GM12878 (cell line): ENCODE results near the gene MYH7B. TPM values are rescaled to one million over a fixed set of nuclear protein-coding genes. Genes with fewer than 3 reads are reported as not detected.

ENCODE experiments used
- ATAC-seq: fragments of 200-7000 bp; cut with Tn5 transposase; 3 replicates; pipeline ENCODE4 v1.9.1; 2020; ENCODE audit warnings: mild to moderate bottlenecking, moderate library complexity
- BruUV-seq: library from RNA; stranded (reverse); fragments of 400-500 nt; replicated peaks from 2 replicates; lab custom pipeline; 2021; lab: Mats Ljungman, UMichigan
- CTCF ChIA-PET: fragments of 300-600 bp; sonication (Branson Sonifier 250); formaldehyde crosslinking; extraction: SDS; loops from one replicate; lab custom pipeline; 2021; ENCODE audit warnings: inconsistent platforms; lab: Yijun Ruan, JAX
- POLR2A ChIA-PET: fragments of 350-600 bp; formaldehyde crosslinking; extraction: SDS; loops from one replicate; lab custom pipeline; 2021; ENCODE audit warnings: inconsistent platforms; lab: Charles Lee
- RAD21 ChIA-PET: fragments of 300-600 bp; sonication (Branson Sonifier 250); formaldehyde crosslinking; loops from one replicate; lab custom pipeline; 2023; ENCODE audit warnings: antibody characterized with exemption; ENCODE audit not compliant: unreplicated experiment; lab: Charles Lee
- SMC1A ChIA-PET: fragments of 300-600 bp; sonication (Branson Sonifier 250); formaldehyde crosslinking; loops from one replicate; lab custom pipeline; 2023; ENCODE audit not compliant: unreplicated experiment, uncharacterized antibody; lab: Charles Lee
- DNase-seq: peaks from one replicate; pipeline ENCODE4 v3.0.0-alpha.2; 2011; ENCODE audit warnings: low read depth, low spot score
- FAIRE-seq: peaks from 3 replicates; lab custom pipeline; 2011; peaks lifted over from hg19 to GRCh38; lab: Jason Lieb, UNC
- H2AFZ ChIP-seq: 2 replicates; pipeline ENCODE4 v1.6.0; 2011; ENCODE audit warnings: low read depth, low read length, control low read depth; ENCODE audit not compliant: control insufficient read depth
- H3K27ac ChIP-seq: 2 replicates; pipeline ENCODE4 v1.5.1; 2011; ENCODE audit warnings: control low read depth; ENCODE audit not compliant: control insufficient read depth, insufficient read depth
- H3K27me3 ChIP-seq, 2 experiments: replicated peaks in 1 of 2; 2 replicates each; pipeline versions ENCODE4 v1.6.0 to v1.6.1; 2011; ENCODE audit warnings: low read length in 1 of 2; ENCODE audit not compliant: control insufficient read depth in 2 of 2, insufficient read depth in 2 of 2
- H3K36me3 ChIP-seq, 2 experiments: 2 replicates each; pipeline ENCODE4 v1.5.1; 2011; ENCODE audit warnings: low read length in 1 of 2; ENCODE audit not compliant: control insufficient read depth in 2 of 2, insufficient read depth in 2 of 2
- H3K4me1 ChIP-seq: 2 replicates; pipeline ENCODE4 v1.6.1; 2011; ENCODE audit warnings: mild to moderate bottlenecking, low read length, moderate library complexity, mixed read lengths; ENCODE audit not compliant: control insufficient read depth, insufficient read depth
- H3K4me2 ChIP-seq: 2 replicates; pipeline ENCODE4 v1.6.0; 2011; ENCODE audit warnings: control low read depth; ENCODE audit not compliant: control insufficient read depth, insufficient read depth
- H3K4me3 ChIP-seq: fragments of 200-600 bp; sonication (generic); 2 replicates; pipeline ENCODE4 v1.5.1; 2016
- H3K79me2 ChIP-seq: 2 replicates; pipeline ENCODE4 v1.6.0; 2011; ENCODE audit warnings: low read length; ENCODE audit not compliant: control insufficient read depth, insufficient read depth
- H3K9ac ChIP-seq: 2 replicates; pipeline ENCODE4 v1.8.0; 2011; ENCODE audit warnings: low read length, control low read depth, mixed read lengths; ENCODE audit not compliant: control insufficient read depth, insufficient read depth
- H3K9me3 ChIP-seq: replicated peaks from 3 replicates; pipeline ENCODE4 v1.5.1; 2011; ENCODE audit warnings: mild to moderate bottlenecking, low read length; ENCODE audit not compliant: control insufficient read depth, insufficient read depth
- H4K20me1 ChIP-seq: 2 replicates; pipeline ENCODE4 v1.6.0; 2011; ENCODE audit not compliant: control insufficient read depth, insufficient read depth
- EP300 ChIP-seq, 2 experiments: fragments of 150-350 bp in 1 of 2; IDR thresholded peaks; 2 replicates each; pipeline ENCODE4 v1.6.1; 2011 to 2012; ENCODE audit warnings: low read depth in 2 of 2, low read length in 2 of 2, borderline replicate concordance in 1 of 2, improper control_type of control experiment in 1 of 2, inconsistent platforms in 1 of 2; ENCODE audit not compliant: control insufficient read depth in 1 of 2
- LARP7 ChIP-seq: fragments of 450-650 bp; IDR thresholded peaks from 2 replicates; pipeline ENCODE4 v1.6.1; 2017; ENCODE audit warnings: mild to moderate bottlenecking
- MTA2 ChIP-seq: fragments of 450-650 bp; IDR thresholded peaks from 2 replicates; pipeline ENCODE4 v1.6.1; 2016; ENCODE audit warnings: low read depth, mild to moderate bottlenecking, moderate library complexity
- MYB ChIP-seq: fragments of 150-350 bp; IDR thresholded peaks from 2 replicates; pipeline ENCODE4 v1.6.1; 2014; ENCODE audit warnings: mild to moderate bottlenecking, low read depth, low read length, borderline replicate concordance
- PAX5 ChIP-seq: IDR thresholded peaks from 2 replicates; pipeline ENCODE4 v1.6.1; 2011; ENCODE audit warnings: low read depth, low read length, borderline replicate concordance
- POU2F2 ChIP-seq: IDR thresholded peaks from 3 replicates; pipeline ENCODE4 v1.6.1; 2011; ENCODE audit warnings: low read depth, mild to moderate bottlenecking, low read length, borderline replicate concordance
- RB1 ChIP-seq: fragments of 450-650 bp; formaldehyde crosslinking; IDR thresholded peaks from 2 replicates; pipeline ENCODE4 v1.6.1; 2017; ENCODE audit warnings: mild to moderate bottlenecking, borderline replicate concordance
- RELA ChIP-seq: fragments of 450-650 bp; IDR thresholded peaks from 2 replicates; pipeline ENCODE4 v1.8.0; 2014; ENCODE audit warnings: borderline replicate concordance; ENCODE audit not compliant: partially characterized antibody
- SMAD1 ChIP-seq: fragments of 450-650 bp; IDR thresholded peaks from 2 replicates; pipeline ENCODE4 v1.6.1; 2018; ENCODE audit warnings: mild to moderate bottlenecking, low read depth; ENCODE audit not compliant: partially characterized antibody
- SMC3 ChIP-seq: IDR thresholded peaks from 2 replicates; pipeline ENCODE4 v1.6.1; 2011; ENCODE audit warnings: low read length, improper control_type of control experiment, borderline replicate concordance
- STAT3 ChIP-seq: IDR thresholded peaks from 2 replicates; pipeline ENCODE4 v1.6.1; 2011; ENCODE audit warnings: low read depth, low read length, improper control_type of control experiment
- TCF3 ChIP-seq: IDR thresholded peaks from 2 replicates; pipeline ENCODE4 v1.6.1; 2012; ENCODE audit warnings: low read depth, mild to moderate bottlenecking, low read length, borderline replicate concordance; ENCODE audit not compliant: insufficient read depth
- ZBED1 ChIP-seq: IDR thresholded peaks from 2 replicates; pipeline ENCODE4 v1.6.1; 2016; ENCODE audit warnings: borderline replicate concordance
- ZNF622 ChIP-seq: fragments of 450-650 bp; IDR thresholded peaks from 2 replicates; pipeline ENCODE4 v1.6.1; 2017; ENCODE audit warnings: mild to moderate bottlenecking, inconsistent platforms
- WGBS: methylation state at CpG from one replicate; pipeline ENCODE4 v1.1.6; 2016; ENCODE audit warnings: low lambda C conversion rate; ENCODE audit not compliant: insufficient replicate concordance, insufficient coverage; ENCODE audit errors: missing lambda C conversion rate; 5-methylcytosine and 5-hydroxymethylcytosine counted together
- in situ Hi-C: fragments of 300-500 bp; cut with MboI; formaldehyde crosslinking; loops from 9 replicates; pipeline ENCODE4 v1.14.3; 2018; ENCODE audit warnings: mixed read lengths
- intact Hi-C: fragments of 100-400 bp; cut with micrococcal nuclease; formaldehyde crosslinking; loops from one replicate; pipeline ENCODE4 v1.14.2; 2022; ENCODE audit not compliant: unreplicated experiment
- polyA plus RNA-seq, 11 experiments: library from polyadenylated mRNA; depleted of rRNA in 4 of 11; unstranded in 6 of 11; stranded (reverse) in 5 of 11; fragments of >200 nt; fragmentation: Nextera tagmentation in 4 of 11; fragmentation: Illumina TruSeq in 1 of 11; extraction: Ambion mirVana in 4 of 11; extraction: Trizol in 1 of 11; gene quantifications; 1 replicate in 1 of 11; 2 replicates in 10 of 11; pipeline versions ENCODE4 v1.2.1 to v1.2.3, GENCODE V29; 2011 to 2016; ENCODE audit warnings: inconsistent platforms in 2 of 11, missing spikeins in 2 of 11, low read depth in 1 of 11
- total RNA-seq, 4 experiments: library from RNA; depleted of rRNA in 3 of 4; stranded (reverse); fragments of >200 nt in 3 of 4; fragmentation: Illumina TruSeq in 1 of 4; extraction: Trizol in 1 of 4; gene quantifications; 2 replicates each; pipeline versions ENCODE4 v1.2.1 to v1.2.3, GENCODE V29; 2013 to 2021
- TF ChIP-seq, protein P1 (sequence below), 3 experiments: IDR thresholded peaks in 2 of 3; conservative IDR thresholded peaks in 1 of 3; 2 replicates each; pipeline ENCODE4 v1.5.1; 2011; ENCODE audit warnings: low read depth in 3 of 3, low read length in 3 of 3, mild to moderate bottlenecking in 3 of 3, control low read depth in 2 of 3, moderate library complexity in 2 of 3, inconsistent platforms in 1 of 3, mixed read lengths in 1 of 3; ENCODE audit not compliant: control insufficient read depth in 2 of 3, insufficient read depth in 1 of 3; ENCODE audit errors: extremely low read depth in 1 of 3
- TF ChIP-seq, protein P2 (sequence below): fragments of 450-650 bp; conservative IDR thresholded peaks from 2 replicates; pipeline ENCODE4 v1.6.1; 2017; ENCODE audit warnings: mild to moderate bottlenecking, moderate library complexity

Gene MYH7B
- total and polyA plus RNA-seq, 10 of the 15 experiments (the other 5 are each of a cell fraction or from before 2014, with no cell fraction given), result 0.01 to 0.40 (median 0.20) TPM; not detected in 3

DNA sequence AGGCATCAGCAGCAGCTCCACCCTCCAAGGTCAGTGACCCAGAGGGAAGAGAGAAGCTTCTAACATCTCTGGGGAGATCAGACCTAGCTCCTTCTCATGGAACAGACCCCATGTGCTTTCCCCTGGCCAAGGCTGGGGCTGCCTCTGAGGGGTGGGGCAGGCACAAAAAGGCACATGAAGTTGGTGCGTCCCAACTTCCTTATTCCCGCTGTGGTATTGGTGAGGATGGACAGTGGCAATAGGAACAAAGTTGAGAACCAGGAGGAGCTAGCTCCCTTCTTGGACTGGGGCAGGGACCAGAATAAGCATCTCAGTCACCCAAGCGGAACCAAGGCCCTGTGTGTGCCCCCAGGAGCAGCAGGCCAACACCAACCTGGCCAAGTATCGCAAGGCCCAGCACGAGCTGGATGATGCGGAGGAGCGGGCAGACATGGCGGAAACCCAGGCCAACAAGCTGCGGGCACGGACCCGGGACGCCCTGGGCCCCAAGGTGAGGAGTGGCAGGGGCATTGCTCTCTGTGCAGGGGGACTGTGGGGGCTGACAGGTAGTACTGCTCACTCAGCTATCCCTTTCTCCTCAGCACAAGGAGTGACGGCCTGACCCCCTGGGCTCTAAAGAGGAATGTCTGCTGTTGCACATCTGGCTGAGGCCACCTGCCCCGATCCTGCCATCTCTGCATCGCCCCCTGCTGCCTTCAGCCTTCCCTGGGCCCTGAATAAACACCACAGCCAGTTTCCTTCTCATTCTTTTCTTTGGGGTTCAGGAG is 46.1 kb downstream of the MYH7B start:
- over 99% methylated on average over 15 of the region's 15 CpGs for WGBS
- FAIRE-seq (no peak), DNase-seq (no peak), ATAC-seq (no peak; the same call in 2 of the 3 replicates)
- RAD21 ChIA-PET, result interaction anchor here (0.6 to 1.1 kb wide), 2 partner anchors 94 to 128 kb away, joined by 3 read pairs; no protein-coding TSS in a partner anchor
- H4K20me1 ChIP-seq, result no peaks in the 10 kb centered on the region
- H3K79me2 ChIP-seq, result no peaks in the 10 kb centered on the region
- intact Hi-C loops, result no loop called here
- no peak overlapping the region for H3K27ac ChIP-seq
- no peak overlapping the region for H3K4me2 ChIP-seq
- H3K4me3 ChIP-seq, result no peak overlapping the region
- no peaks in the 10 kb centered on the region for H3K4me1 ChIP-seq
- TF ChIP-seq, protein P1, sequence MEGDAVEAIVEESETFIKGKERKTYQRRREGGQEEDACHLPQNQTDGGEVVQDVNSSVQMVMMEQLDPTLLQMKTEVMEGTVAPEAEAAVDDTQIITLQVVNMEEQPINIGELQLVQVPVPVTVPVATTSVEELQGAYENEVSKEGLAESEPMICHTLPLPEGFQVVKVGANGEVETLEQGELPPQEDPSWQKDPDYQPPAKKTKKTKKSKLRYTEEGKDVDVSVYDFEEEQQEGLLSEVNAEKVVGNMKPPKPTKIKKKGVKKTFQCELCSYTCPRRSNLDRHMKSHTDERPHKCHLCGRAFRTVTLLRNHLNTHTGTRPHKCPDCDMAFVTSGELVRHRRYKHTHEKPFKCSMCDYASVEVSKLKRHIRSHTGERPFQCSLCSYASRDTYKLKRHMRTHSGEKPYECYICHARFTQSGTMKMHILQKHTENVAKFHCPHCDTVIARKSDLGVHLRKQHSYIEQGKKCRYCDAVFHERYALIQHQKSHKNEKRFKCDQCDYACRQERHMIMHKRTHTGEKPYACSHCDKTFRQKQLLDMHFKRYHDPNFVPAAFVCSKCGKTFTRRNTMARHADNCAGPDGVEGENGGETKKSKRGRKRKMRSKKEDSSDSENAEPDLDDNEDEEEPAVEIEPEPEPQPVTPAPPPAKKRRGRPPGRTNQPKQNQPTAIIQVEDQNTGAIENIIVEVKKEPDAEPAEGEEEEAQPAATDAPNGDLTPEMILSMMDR (IDR thresholded peaks at IDR 0.05 in 2 of 3, conservative IDR thresholded peaks at IDR 0.05 in 1 of 3; ENCODE audit: control insufficient read depth in 2 of 3, extremely low read depth in 1 of 3, insufficient read depth in 1 of 3, low read depth in 3 of 3, low read length in 3 of 3), result peak in 2 of 3 experiments; percentile 13 to 14; a peak in 1 of 6 replicates
- TF ChIP-seq LARP7, result no peak
- TF ChIP-seq SMC3, result peak; percentile 23; the same call in 1 of the 2 replicates
- TF ChIP-seq RELA, result no peak
- TF ChIP-seq TCF3, result no peak
- TF ChIP-seq POU2F2, result no peak
- peak; percentile 90; the same call in 1 of the 2 replicates for TF ChIP-seq PAX5
- TF ChIP-seq MTA2, result no peak
- TF ChIP-seq ZBED1, result no peak
- TF ChIP-seq MYB, result no peak
- no peak for TF ChIP-seq SMAD1
- TF ChIP-seq, protein P2, sequence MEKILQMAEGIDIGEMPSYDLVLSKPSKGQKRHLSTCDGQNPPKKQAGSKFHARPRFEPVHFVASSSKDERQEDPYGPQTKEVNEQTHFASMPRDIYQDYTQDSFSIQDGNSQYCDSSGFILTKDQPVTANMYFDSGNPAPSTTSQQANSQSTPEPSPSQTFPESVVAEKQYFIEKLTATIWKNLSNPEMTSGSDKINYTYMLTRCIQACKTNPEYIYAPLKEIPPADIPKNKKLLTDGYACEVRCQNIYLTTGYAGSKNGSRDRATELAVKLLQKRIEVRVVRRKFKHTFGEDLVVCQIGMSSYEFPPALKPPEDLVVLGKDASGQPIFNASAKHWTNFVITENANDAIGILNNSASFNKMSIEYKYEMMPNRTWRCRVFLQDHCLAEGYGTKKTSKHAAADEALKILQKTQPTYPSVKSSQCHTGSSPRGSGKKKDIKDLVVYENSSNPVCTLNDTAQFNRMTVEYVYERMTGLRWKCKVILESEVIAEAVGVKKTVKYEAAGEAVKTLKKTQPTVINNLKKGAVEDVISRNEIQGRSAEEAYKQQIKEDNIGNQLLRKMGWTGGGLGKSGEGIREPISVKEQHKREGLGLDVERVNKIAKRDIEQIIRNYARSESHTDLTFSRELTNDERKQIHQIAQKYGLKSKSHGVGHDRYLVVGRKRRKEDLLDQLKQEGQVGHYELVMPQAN, result no peak
- no peak for TF ChIP-seq EP300 (IDR thresholded peaks at IDR 0.05; ENCODE audit: borderline replicate concordance in 1 of 2, control insufficient read depth in 1 of 2, low read depth in 2 of 2, low read length in 2 of 2)
- no peak for TF ChIP-seq STAT3
- TF ChIP-seq RB1, result no peak
- no peak for TF ChIP-seq ZNF622
- TF ChIP-seq, all 136 proteins: peak for 3
- Histone ChIP-seq H3K9ac (no peak overlapping the region), H2AFZ (no peak overlapping the region), H3K9me3 (no peaks in the 10 kb centered on the region), H3K27me3 (no peaks in the 10 kb centered on the region), H3K36me3 (peaks cover 3 to 51% of the 10 kb centered on the region in 2 experiments; a peak in 3 of 4 replicates)
- in situ Hi-C loops, result no loop called here
- POLR2A ChIA-PET, result interaction anchor here (0.5 kb wide), 1 partner anchor 732 kb away, joined by 3 read pairs; no protein-coding TSS in a partner anchor
- CTCF ChIA-PET, result interaction anchor here (1.2 to 1.4 kb wide), 2 partner anchors 86 to 128 kb away, joined by 3 to 4 read pairs; no protein-coding TSS in a partner anchor
- no TSS peak for BruUV-seq
- SMC1A ChIA-PET, result no interaction called here
